ENCODE results near the gene NUDT15. TPM values are rescaled to one million over a fixed set of nuclear protein-coding genes. Genes with fewer than 3 reads are reported as not detected.

Gene NUDT15
- total RNA-seq, 2 donors from 2014 or later = 42.0 to 59.8 TPM

- no peak overlapping the region for H3K9ac ChIP-seq (ENCODE audit: extremely low read depth, low read length, poor library complexity, severe bottlenecking)
- no peak overlapping the region for H3K27ac ChIP-seq (ENCODE audit: low read depth, low read length)
- TF ChIP-seq CTCF (conservative IDR thresholded peaks at IDR 0.05) = no peak
- no peak overlapping the region for H3K27ac Mint-ChIP-seq
- H3K36me3 ChIP-seq (ENCODE audit: control insufficient read depth, insufficient read depth, low read length) = no peaks in the 10 kb centered on the region
- DNase-seq = no peak
- H3K4me3 ChIP-seq (ENCODE audit: low read length) = no peak overlapping the region
- no peaks in the 10 kb centered on the region for H3K27me3 ChIP-seq (ENCODE audit: control insufficient read depth, insufficient read depth, low read length, poor library complexity, severe bottlenecking)
- no peaks in the 10 kb centered on the region for H3K27me3 Mint-ChIP-seq (ENCODE audit: insufficient read depth)
- no peaks in the 10 kb centered on the region for H3K9me3 ChIP-seq (ENCODE audit: control insufficient read depth, low read length)
- H3K36me3 Mint-ChIP-seq (ENCODE audit: low read depth) = peaks cover 6% of the 10 kb centered on the region
- 100% methylated on average over 1 of the region's 2 CpGs; no CpG with 5 or more reads in 1 of the 2 experiments for WGBS, 2 experiments (ENCODE audit: insufficient coverage in 1 of 2, insufficient read length in 1 of 2)
- H3K4me1 ChIP-seq (ENCODE audit: control insufficient read depth, insufficient read depth, low read length) = no peaks in the 10 kb centered on the region
- H3K9me3 Mint-ChIP-seq = peaks cover 7% of the 10 kb centered on the region
- no peak overlapping the region for H3K4me3 Mint-ChIP-seq
- no peaks in the 10 kb centered on the region for H3K4me1 Mint-ChIP-seq
Observed at GRCh38 chr13:48018637-48019036, 18.9 kb upstream of the NUDT15 start.

- DNase-seq = no peak
- Mint-ChIP-seq H3K36me3 (ENCODE audit: low read depth) (peaks cover 9% of the 10 kb centered on the region), H3K4me3 (no peak overlapping the region), H3K27ac (no peak overlapping the region), H3K9me3 (peaks cover 9% of the 10 kb centered on the region), H3K27me3 (ENCODE audit: insufficient read depth) (no peaks in the 10 kb centered on the region), H3K4me1 (no peaks in the 10 kb centered on the region)
- no peaks in the 10 kb centered on the region for H3K4me1 ChIP-seq (ENCODE audit: control insufficient read depth, insufficient read depth, low read length)
- H3K4me3 ChIP-seq (ENCODE audit: low read length) = no peak overlapping the region
- no peak overlapping the region for H3K27ac ChIP-seq (ENCODE audit: low read depth, low read length)
- 100% methylated on average over 1 of the region's 1 CpG; no CpG with 5 or more reads in 1 of the 2 experiments for WGBS, 2 experiments (ENCODE audit: insufficient coverage in 1 of 2, insufficient read length in 1 of 2)
- no peak overlapping the region for H3K9ac ChIP-seq (ENCODE audit: extremely low read depth, low read length, poor library complexity, severe bottlenecking)
- H3K36me3 ChIP-seq (ENCODE audit: control insufficient read depth, insufficient read depth, low read length) = no peaks in the 10 kb centered on the region
- H3K27me3 ChIP-seq (ENCODE audit: control insufficient read depth, insufficient read depth, low read length, poor library complexity, severe bottlenecking) = no peaks in the 10 kb centered on the region
- TF ChIP-seq CTCF (conservative IDR thresholded peaks at IDR 0.05) = no peak
- H3K9me3 ChIP-seq (ENCODE audit: control insufficient read depth, low read length) = no peaks in the 10 kb centered on the region
Observed at GRCh38 chr13:48019796-48020195, 17.7 kb upstream of the NUDT15 start.

- H3K4me1 Mint-ChIP-seq = no peaks in the 10 kb centered on the region
- peaks cover 38% of the 10 kb centered on the region for H3K9me3 ChIP-seq (ENCODE audit: control insufficient read depth, low read length)
Observed at GRCh38 chr13:48028066-48028465, 9.5 kb upstream of the NUDT15 start.

More at GRCh38 chr13:48028066-48028465, 9.5 kb upstream of the NUDT15 start:
- Mint-ChIP-seq H3K27ac (no peak overlapping the region), H3K4me3 (no peak overlapping the region), H3K36me3 (ENCODE audit: low read depth) (peaks cover 54% of the 10 kb centered on the region), H3K9me3 (peaks cover 42% of the 10 kb centered on the region), H3K27me3 (ENCODE audit: insufficient read depth) (no peaks in the 10 kb centered on the region)
- TF ChIP-seq CTCF (conservative IDR thresholded peaks at IDR 0.05) = no peak
- Histone ChIP-seq H3K4me3 (ENCODE audit: low read length) (no peak overlapping the region), H3K36me3 (ENCODE audit: control insufficient read depth, insufficient read depth, low read length) (no peaks in the 10 kb centered on the region), H3K4me1 (ENCODE audit: control insufficient read depth, insufficient read depth, low read length) (no peaks in the 10 kb centered on the region), H3K27ac (ENCODE audit: low read depth, low read length) (no peak overlapping the region), H3K9ac (ENCODE audit: extremely low read depth, low read length, poor library complexity, severe bottlenecking) (no peak overlapping the region), H3K27me3 (ENCODE audit: control insufficient read depth, insufficient read depth, low read length, poor library complexity, severe bottlenecking) (no peaks in the 10 kb centered on the region)
- no peak for DNase-seq
